NCI-H1048 (cell line): ENCODE measurements around the gene MAD1L1.

Experiments used
- DNase-seq: peaks from one replicate; lab custom pipeline; 2025; lab: John Stamatoyannopoulos, UW

The MAD1L1 gene

DNA sequence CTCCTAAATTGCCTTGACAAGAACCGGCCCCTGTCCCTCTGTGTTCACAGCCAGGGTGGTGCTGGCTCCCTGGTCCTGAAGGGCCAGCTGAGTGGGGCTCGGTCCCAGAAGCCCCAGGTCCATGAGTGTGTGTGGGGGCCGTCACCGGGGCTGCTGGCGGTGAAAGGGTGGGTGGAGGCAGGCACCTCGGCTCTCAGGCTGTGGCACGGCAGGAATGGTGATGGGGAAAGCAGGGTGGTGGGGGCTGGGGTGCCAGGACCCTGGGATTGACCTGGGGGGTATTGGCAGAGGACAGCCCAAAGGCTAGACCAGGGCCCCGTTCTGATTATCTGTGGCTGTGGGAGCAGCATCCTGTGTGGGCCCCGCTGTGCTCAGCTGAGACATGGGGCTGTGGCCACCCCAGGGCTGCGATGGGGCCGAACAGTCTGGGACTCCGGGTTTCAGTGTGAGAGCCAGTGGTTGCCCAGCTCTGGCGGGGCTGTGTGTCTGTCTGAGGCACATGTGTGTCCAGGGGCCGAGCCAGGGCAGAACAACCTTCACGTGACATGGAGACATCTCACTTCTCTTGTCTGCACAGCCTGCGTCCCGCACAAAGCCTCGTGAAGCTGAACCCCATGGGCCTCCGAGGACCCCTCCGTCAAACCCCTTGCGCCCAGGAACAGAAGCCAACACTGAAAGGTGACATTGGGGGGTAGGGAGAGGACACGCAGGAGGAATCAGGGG, 418.5 kb downstream of the MAD1L1 start:
- DNase-seq = no peak

DNA sequence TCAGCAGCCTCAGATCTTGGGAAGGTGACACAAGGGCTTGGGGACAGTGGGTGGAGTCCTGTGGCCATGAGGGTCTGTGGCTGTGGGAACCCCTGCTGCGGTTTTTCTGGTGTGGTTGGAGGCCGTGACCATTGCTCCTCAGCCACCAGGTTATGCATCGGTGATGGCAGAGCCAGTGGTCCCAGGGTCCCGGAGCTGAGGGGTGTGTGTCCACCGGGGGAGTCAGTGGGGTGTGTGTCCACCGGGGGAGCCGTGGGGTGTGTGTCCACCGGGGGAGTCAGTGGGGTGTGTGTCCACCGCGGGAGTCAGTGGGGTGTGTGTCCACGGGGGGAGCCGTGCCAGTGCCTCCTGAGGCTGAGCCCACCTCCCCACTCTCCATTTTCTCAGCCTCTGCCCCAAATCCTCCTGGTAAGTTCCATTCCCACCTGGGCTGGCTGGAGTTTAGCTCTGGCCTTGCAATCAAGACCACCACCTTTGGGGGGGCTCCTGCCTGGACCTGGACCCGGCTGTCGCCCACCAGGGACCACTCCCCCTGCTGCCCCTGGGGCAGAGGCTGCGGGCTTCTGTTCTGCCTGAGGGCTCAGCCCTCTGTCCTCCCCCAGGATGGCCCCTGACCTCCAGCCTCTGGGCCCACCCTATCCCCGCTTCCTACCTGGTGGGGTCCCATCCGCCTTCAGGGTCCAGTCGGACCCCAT, 419.2 kb downstream of the MAD1L1 start:
- no peak for DNase-seq

DNA sequence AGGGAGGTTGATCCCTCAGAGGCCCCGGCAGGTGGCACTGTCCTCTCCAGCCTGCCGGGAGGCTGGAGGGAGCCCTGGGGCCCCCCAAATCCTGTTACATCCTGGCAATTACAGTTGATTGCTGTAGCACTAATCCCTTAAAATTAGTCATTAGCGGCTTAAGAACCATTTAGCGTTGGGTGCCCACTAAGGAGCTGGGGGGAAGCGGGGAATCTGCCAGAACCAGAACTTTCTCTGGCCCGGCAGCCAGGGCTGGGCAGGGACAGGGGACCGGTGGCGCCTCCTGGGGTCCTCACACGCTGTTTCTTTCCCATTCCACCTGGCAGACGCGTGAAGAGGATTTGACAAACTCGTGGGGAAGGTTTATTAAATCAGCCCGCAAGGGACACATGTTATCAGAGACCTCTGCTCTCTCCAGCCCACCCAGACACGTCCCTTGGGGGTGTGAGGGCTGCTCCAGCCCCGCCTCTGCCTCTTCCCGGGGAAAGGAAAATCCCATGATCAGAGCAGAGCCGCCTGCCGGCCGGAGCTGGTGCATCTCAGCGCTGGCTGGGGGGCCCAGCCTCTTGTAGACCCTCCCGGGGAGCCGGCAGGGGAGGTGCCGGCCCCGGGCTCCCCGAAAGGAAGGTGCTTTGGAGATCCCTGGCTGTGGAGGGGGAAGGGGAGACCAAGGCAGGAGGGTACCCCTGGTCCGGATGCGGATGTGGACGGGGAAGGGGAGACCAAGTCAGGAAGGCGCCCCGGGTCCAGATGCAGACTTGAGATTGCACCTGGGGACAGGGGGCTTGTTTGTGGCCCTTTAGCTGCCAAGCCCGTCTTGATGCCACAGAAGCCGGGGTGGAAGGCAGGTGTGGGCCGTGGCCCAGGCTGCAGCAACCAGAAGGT, 420.0 kb downstream of the MAD1L1 start:
- no peak for DNase-seq

DNA sequence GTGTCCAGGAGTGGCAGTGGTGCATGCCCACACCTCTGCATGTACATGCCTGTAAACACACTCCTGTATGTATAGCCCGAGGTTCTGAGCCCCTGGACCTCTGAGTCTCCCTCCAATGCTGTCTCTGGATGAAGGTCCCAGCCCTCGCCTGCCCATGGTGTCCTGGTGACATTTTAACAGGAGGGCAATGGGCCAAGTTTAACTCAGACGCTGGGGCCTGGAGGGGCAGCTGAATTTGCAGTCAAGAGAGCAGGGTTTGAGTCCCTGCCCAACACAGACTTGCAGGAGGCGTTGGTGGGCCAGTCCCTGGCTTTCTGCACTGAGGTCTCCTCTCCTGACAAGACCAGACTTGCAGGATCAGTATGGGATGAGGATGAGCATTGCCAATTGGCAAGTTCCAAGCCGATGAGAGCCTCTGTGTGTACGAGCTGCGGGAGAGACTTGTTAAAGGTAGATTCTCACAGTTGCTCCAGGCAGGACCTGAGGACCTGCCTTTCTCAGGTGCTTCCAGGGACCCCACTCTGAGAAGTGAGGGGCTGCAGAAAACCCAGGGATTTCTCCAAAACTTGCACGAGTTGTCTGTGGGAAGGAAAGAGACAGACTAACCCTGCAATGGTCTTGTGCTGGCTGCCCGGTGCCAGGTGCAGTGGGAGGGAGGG, 420.8 kb downstream of the MAD1L1 start:
- no peak for DNase-seq

DNA sequence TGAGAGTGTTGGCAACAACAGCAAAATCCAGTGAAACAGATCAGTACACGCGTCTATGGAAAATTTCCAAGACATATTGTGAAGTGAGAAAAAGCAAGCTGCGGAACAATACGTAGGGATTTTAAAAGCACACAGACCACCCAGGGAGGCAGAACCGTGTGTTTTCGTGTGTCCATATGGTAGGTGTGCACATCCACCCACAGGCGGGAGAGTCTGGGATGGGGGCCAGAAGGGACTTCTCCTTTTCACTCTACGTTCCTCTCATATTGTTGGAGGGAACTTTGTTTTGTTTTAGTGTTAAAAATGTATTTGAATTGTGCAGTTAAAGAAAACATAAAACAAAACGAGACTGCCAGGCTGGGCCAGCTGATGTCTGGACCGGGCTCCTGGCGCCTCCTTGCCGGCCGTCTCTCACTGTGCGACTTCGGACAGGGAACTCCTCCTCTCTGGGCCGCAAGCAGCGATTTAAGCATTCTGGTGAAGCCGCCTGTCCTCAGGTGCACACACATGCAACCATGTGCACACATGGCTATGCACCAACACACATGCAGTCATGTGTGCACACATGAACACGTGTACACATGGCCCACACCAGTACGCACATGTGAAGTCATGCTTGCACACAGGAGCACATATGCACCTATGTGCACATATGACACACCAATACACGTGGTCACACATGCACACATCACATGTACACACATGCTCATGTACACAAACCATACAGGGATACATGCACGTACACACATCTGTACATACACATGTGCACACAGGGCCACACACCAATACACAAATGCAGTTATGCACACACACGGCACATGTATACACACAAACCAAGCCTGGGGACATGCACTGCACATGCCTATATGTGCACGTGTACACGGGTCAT, 421.5 kb downstream of the MAD1L1 start:
- DNase-seq = no peak

DNA sequence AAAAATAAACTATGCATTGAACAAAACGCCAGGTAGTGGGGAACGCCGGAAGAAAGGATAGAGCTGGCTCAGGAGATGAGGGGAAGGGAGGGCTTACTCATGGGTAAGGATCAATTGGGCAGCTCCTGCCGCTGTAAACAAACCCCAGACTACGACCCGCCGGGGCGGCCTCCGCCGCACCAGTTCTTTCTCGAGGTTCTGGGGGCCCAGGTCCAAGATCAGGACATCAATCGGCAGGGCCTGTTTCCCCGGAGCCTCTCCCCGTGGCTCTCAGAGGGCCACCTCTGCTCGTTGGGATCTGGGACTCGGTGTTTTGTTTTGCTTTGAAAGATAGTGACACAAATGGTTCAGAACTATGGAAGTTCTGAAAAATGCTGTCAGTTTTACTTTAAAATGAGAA, 422.2 kb downstream of the MAD1L1 start:
- DNase-seq = no peak

DNA sequence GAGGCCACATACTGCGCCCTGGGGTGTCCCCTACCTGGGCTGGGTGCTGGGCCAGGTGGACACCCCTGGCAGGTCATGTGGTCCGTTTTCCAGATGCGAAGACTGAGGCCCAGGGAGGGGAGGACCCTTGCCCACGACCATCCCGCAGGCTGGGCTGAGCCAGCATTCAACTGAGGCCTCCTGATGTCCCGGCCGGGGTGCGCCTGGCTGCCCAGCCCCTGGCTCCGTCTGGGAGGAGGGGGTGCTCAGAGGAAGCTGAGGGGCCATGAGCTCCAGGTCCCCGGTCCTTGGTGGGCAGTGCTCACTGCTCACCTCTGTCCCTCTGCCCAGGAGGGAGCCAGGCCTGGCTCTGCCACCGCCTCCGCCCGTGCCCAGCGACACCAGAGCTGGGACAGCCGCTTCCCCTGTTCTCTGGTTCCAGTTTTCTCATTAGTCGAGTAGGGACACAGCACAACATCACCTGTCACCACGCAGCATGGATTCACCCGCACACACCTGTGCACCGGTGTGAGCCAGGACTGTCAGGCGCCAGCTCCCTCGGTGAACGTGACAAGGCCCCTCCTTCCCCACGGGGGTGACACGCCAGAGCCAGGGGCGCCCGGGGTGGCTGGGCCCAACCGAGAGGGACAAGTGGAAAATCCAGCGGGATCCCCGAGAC, 423.0 kb downstream of the MAD1L1 start:
- no peak for DNase-seq

DNA sequence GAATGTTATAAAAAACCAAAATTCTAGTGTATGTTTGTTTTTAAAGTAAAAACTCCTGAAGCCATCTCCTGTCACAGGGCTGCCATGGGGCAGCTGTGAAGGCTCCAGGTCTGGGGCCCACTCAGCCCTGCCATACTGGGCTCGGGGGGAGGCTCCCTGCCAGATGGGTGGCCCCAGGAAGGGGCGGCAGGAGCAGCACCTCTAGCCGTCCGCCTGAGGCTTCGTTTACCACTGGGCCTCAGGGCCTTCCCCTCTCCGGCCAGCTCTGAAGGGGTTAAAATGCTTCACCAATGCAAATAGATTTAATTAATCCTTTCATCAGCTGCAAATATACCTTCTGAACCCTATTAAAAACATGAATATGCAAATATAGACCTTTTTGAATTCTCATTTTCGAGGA, 423.7 kb downstream of the MAD1L1 start:
- no peak for DNase-seq

DNA sequence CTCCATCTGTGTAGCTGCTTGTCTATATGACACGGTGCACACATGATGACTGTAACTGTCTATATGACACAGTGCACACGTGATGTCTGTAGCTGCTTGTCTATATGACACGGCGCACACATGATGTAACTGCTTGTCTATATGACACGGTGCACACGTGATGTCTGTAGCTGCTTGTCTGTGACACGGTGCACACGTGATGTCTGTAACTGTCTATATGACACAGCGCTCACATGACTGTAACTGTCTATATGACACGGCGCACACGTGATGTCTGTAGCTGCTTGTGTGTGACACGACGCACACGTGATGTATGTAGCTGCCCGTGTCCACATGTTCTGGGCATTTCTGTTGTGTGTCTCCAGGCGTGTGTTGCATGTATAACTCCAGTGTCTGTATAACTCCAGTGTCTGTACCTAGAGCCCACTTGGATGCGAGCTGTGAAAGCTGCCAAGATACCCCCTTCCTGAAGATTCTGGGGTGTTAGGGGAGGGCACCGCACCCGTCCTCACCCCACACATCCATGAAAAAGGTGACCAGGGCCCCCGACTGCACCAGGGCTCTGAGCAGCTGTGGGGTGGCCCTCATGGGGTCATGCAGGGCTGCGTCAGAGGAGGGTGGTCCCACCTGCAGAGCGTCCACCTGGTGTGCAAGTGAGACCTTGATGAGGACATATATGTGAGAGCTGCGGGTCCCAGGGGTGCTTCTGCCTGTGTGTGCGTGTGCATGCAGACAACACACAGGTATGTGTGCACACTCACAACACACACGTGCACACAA, 424.7 kb downstream of the MAD1L1 start:
- DNase-seq = no peak

DNA sequence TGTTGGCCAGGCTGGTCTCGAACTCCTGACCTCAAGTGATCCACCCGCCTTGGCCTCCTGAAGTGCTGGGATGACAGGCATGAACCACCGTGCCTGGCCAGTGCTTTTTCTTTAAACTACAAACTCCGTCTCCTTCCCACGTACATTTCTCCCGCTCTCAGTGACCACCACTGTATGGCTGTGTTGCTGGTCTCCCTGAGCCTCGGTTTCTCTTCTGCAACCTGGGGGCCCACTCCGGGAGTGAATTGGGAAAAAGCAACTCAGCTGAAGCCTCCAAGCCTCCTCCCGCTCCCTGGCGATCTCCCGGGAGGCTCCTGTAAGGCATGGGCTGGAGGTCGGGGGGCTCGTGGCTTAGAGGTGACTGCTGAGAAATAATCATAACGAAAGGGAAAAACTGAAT, 426.4 kb downstream of the MAD1L1 start:
- DNase-seq = no peak

DNA sequence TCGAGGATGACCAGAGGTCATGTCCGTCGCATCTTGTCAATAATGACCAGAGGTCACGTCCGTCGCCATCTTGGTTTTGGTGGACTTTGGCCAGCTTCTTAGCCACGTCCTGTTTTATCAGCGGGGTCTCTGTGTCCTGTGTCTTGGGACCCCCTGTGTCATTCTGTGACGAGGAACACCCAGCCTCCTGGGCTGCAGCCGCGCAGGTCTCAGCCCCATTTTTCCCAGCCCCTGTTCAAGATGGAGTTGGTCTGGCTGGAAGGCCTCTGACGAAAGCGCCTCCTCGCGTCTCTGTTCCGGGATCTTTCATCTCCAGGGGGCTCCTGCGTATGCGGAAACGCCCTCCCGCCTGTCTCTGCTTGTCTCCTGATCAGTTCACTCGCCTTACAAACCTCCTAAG, 428.4 kb downstream of the MAD1L1 start:
- DNase-seq = no peak

DNA sequence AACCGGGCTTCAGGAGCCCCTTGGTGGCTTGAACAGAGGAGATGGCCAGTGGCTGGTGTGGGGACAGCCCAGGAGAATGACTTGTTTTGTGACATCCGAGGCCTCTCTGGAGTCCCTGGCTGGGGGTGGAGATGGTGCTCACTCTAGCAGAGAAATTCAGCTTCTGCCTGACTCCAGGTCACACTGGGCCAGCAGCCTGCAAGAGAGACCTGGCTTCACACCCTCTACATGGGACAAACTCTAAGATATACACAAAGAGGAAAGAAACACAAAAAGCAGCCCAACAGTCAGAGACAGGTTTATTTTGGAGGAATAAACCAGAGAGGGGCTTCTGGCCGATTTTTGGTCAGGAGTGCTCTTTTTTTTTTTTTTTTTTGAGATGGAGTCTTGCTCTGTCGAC, 429.8 kb downstream of the MAD1L1 start:
- DNase-seq = no peak

DNA sequence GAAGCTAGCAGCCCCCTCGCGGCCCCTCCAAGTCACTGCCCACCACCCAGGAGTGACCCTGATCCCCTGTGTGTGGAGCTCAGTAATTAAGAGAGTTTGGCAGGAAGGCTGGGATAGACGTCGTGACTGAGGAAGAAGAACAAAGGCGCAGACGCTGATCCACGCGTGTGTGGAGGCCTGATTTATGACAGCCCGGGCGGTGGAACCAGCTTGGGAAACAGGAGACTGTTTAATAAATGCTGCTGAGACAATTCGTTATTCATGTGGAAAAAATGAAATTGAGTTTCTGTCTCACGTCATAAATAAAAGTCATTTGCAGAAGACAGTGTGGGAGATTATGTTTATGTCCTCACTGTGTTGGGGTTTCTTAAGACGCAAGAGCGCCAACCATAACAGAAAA, 431.8 kb downstream of the MAD1L1 start:
- no peak for DNase-seq

DNA sequence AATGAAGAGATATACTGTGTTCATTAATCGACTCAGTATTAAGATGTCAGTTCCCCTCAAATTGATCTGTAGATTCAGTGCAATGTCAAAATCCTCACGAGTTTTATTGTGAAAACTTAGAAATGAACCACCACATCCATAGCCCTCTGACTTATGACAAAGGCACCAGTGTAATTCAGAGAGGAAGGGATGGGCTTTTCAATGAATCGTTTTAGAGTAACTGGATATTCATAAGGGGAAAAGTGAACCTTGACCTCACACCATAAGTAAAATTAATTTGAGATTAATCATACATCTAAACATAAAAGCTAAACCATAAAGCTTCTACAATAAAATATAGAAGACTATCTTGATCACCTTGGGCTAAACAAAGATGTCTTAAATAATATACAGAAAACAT, 434.6 kb downstream of the MAD1L1 start:
- DNase-seq = no peak

DNA sequence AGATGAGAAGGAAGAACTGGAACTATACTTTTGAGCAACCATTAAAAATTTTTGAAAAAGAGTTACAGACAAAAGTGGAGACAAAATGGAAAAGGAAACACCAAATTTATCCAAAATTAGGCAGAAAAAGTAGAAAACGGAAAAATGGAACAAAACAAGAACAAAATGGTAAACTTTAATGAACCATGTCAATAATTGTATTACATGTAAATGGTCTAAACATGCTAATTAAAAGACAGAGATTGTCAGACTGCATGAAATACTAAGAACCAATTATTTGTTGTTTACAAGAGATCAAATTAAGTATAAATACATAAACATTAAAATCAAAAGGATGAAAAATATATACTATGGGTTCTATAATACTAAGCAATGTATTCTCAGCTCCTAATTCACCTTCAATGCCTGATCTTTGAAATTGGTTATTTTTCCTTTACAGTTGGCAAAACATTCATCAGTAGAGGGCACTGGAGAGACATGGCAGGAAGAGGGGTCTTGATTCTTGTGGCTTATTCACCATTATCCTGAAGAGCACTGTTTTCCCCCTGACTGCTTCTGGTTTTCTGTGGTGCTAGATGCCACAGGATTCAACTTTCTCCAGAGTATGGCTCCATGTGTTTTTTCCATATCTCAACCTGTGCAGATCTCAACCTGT, 437.7 kb downstream of the MAD1L1 start:
- no peak for DNase-seq

DNA sequence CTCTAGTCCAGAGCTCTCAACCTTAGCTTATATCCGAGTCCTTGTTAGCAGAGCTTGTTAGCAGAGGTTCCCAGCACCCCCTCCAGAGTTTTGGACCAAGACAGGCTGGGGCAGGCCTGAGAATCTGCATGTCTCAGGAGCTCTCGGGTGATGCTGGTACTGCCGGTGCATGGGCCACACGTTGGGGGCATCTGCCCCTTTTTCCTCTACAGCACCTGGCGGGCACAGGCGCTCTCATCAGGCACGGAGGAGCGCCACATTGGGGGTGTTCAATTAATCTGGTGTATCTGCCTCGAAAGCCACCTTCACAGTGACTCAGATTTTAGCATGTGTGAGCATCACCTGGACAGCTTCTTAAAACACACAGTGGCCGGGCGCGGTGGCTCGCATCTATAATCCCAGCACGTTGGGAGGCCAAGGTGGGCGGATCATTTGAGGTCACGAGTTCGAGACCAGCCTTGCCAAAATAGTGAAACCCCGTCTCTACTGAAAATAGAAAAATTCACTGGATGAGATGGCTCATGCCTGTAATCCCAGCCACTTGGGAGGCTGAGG, 445.0 kb downstream of the MAD1L1 start:
- no peak for DNase-seq

DNA sequence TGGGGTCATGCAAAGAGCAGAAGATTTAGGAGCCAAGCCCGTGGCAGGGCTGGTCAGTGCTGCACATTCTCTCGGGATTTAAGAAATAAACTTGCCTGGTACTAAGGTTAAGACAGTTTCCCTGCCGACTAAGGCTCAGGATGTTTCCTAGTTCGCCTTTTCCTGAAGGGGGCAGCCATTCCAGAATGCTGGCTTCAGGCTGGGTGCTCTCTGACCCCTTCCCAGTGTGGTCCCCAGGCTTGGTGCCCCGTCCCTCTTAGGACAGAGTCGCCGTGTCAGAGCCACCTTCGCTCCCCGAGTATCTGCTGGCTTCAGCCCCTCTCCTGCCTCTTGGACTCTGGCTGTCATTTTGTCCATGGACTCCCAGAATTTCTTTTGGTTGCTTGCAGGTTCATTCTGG, 445.5 kb downstream of the MAD1L1 start:
- DNase-seq = no peak

DNA sequence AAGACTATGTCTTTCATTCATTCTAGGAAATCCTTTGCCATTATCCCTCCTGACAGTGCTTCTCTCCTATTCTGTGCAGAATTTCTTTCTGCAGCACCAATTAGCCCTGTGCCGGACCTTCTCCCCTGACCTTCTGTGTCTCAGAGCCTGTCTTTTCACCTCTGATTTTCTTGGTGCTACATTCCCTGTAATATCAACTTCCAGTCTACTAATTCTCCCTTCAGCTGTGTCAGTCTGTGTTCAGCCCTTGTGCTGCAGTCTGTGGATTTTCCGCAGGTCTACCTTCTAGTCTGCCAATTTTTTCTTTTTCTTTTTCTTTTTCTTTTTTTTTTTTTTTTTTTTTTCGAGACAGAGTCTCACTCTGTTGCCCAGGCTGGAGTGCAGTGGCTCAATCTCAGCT, 446.9 kb downstream of the MAD1L1 start:
- DNase-seq = no peak

DNA sequence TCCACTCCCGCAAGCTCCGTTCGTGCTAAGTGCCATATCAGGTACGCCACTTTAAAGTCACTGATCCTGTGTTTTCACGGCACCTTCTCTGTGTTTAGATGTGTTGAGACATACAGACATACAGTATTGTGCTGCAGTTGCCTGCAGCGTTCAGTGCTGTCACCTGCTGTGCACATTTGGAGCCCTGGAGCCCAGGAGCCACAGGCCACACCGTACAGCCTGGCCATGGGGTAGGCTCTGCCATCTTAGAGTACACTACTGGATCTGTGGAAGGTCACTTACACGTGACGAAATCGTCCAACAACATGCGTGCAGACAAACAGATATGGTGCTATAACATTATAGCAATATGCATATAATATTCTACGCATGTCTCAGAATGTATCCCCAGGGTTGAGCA, 451.4 kb downstream of the MAD1L1 start:
- DNase-seq = no peak
